Measurements from ENCODE around the gene ZRANB1.

ZRANB1 gene

DNA sequence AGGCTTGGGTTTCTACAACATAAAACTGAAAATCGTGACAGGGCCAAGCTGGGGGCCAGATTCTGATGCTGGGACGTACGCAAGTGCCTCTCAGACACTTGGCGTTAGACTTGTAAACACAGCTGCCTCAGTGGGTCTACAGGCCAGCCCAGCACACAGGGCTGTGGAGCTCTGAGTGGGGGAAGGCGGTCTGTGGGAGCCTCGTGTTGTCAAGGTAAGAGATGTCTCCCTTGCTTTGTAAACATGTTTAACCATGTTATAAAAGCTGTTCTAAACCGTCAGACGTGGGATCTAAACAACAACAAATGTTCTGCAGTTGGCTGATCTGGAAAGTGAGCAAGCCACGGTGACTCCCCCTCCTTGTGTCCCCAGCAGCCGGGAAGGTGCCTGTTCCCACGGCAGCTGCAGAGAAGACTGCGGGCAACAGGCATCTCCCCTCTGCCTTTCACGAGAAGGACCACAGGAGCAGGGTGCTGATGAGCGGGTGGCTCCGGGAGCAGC is 67.8 kb downstream of the ZRANB1 start:
- Histone ChIP-seq H3K27ac (ENCODE audit: low read depth, low read length) (no peak overlapping the region), H3K27me3 (ENCODE audit: control insufficient read depth in 1 of 2, insufficient read depth in 2 of 2, low read length in 2 of 2) (no peaks in the 10 kb centered on the region), H3K9ac (ENCODE audit: low read depth in 1 of 2, low read length in 2 of 2) (no peak overlapping the region), H3K4me1 (ENCODE audit: control insufficient read depth in 1 of 2, insufficient read depth in 2 of 2, low read length in 2 of 2) (peaks cover 18 to 20% of the 10 kb centered on the region in 2 donors), H3K9me3 (ENCODE audit: control insufficient read depth in 1 of 2, low read length in 2 of 2) (no peaks in the 10 kb centered on the region), H3K4me3 (ENCODE audit: low read depth in 1 of 2, low read length in 2 of 2) (no peak overlapping the region), H3K36me3 (ENCODE audit: control insufficient read depth in 1 of 2, insufficient read depth in 2 of 2, low read length in 2 of 2) (peaks cover 0 to 32% of the 10 kb centered on the region in 2 donors)

DNA sequence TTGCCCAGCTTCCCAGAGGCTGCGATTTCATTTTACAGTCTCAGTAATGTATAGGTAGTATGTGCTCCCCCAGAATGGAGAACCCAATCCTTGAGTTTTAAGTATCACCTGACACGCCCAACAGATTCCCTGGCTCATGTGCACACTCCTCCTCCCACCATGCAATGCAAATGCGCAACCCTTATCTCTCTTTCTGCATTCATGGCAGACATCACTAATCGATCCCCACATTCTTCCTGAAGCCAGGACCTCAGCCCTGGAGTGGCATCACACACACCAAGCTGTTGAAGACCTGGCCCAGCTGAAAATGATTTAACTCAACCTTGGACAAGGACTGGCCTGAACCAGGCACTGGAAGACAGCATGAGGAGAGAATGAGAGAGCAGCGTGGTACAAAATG is 68.4 kb downstream of the ZRANB1 start:
- peaks cover 0 to 26% of the 10 kb centered on the region in 2 donors for H3K36me3 ChIP-seq (ENCODE audit: control insufficient read depth in 1 of 2, insufficient read depth in 2 of 2, low read length in 2 of 2)
- no peaks in the 10 kb centered on the region for H3K27me3 ChIP-seq (ENCODE audit: control insufficient read depth in 1 of 2, insufficient read depth in 2 of 2, low read length in 2 of 2)
- no peaks in the 10 kb centered on the region for H3K9me3 ChIP-seq (ENCODE audit: control insufficient read depth in 1 of 2, low read length in 2 of 2)
- H3K27ac ChIP-seq (ENCODE audit: low read depth, low read length), result no peak overlapping the region
- H3K4me3 ChIP-seq (ENCODE audit: low read depth in 1 of 2, low read length in 2 of 2), result no peak overlapping the region
- H3K4me1 ChIP-seq (ENCODE audit: control insufficient read depth in 1 of 2, insufficient read depth in 2 of 2, low read length in 2 of 2), result peaks cover 23 to 26% of the 10 kb centered on the region in 2 donors
- no peak overlapping the region for H3K9ac ChIP-seq (ENCODE audit: low read depth in 1 of 2, low read length in 2 of 2)

DNA sequence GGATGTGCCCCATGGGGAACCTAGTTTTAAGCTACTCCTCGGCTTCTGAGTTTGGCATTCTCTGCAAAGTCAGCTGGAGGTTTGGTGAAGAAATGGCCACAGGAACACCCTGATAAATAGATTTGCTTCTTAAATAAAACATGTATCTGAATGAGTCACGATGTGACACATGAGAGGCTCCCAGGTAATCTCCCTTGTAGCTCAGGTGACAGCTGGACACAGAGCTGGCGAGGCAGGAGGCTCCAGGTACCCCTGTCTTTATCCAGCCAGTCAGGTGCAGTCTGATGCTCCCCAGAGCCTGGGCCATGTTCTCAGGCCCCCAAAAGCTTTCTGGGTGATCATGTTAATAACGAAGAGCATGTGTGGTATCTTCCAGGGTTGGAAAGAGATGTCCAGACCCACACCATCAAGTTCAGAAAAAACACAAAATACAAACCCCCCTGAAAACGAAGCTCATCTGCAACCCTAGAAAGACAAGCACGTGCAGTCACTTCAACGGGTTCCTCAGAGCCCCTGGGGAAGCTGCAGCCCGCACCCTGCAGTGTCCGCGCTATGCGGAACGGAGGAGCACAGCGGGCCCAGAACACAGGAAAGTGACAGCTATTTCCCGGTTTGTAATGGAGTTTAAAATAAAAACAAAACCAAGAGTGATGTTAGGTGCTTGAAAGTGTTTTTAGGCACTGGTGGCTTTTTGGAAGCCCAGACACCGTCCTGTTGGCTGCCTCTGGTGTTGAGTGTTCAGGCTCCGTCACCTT is 69.4 kb downstream of the ZRANB1 start:
- no peak overlapping the region for H3K9ac ChIP-seq (ENCODE audit: low read depth in 1 of 2, low read length in 2 of 2)
- no peaks in the 10 kb centered on the region for H3K9me3 ChIP-seq (ENCODE audit: control insufficient read depth in 1 of 2, low read length in 2 of 2)
- H3K27ac ChIP-seq (ENCODE audit: low read depth, low read length), result no peak overlapping the region
- H3K4me3 ChIP-seq (ENCODE audit: low read depth in 1 of 2, low read length in 2 of 2), result no peak overlapping the region
- H3K27me3 ChIP-seq (ENCODE audit: control insufficient read depth in 1 of 2, insufficient read depth in 2 of 2, low read length in 2 of 2), result no peaks in the 10 kb centered on the region
- H3K4me1 ChIP-seq (ENCODE audit: control insufficient read depth in 1 of 2, insufficient read depth in 2 of 2, low read length in 2 of 2), result peaks cover 28 to 33% of the 10 kb centered on the region in 2 donors
- H3K36me3 ChIP-seq (ENCODE audit: control insufficient read depth in 1 of 2, insufficient read depth in 2 of 2, low read length in 2 of 2), result peaks cover 0 to 23% of the 10 kb centered on the region in 2 donors

DNA sequence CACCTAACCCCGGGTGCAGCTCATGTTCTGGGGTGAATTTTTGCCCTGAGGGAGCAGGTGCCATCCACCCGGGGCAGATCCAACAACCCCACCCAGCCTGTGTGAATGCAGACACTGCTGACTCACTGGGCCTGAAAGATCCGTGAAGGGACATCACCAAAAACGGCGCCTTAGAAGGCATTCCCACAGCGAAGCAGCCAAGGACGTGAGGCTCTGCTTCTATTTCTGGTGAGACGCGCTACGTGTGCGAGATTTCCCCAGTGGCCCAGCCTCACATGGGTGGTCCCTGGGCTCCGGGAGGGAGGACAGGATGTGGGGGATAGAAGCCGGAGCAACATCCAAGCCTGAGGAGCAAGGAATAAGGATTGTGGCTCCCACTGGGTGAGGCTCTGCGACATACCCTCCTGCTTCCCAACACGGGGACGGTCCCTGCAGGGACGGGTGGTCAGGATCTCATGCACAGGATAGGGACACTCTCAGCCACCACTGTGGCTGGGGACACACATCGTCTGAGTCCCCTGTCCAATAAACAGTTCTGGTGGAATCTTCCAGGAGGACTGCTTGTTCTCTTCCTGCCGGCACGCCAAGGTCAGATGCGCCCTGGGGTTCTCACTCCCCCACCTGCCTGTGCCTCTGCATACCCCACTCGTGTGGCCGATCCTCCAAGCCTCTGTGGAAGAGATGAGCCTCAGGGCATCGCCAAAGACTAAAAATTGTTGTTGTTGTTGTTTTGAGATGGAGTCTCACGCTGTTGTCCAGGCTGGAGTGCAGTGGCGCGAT is 70.2 kb downstream of the ZRANB1 start:
- H3K36me3 ChIP-seq (ENCODE audit: control insufficient read depth in 1 of 2, insufficient read depth in 2 of 2, low read length in 2 of 2), result peaks cover 0 to 22% of the 10 kb centered on the region in 2 donors
- H3K9me3 ChIP-seq (ENCODE audit: control insufficient read depth in 1 of 2, low read length in 2 of 2), result no peaks in the 10 kb centered on the region
- no peak overlapping the region for H3K9ac ChIP-seq (ENCODE audit: low read depth in 1 of 2, low read length in 2 of 2)
- H3K4me3 ChIP-seq (ENCODE audit: low read depth in 1 of 2, low read length in 2 of 2), result no peak overlapping the region
- H3K4me1 ChIP-seq (ENCODE audit: control insufficient read depth in 1 of 2, insufficient read depth in 2 of 2, low read length in 2 of 2), result peaks cover 33 to 35% of the 10 kb centered on the region in 2 donors
- H3K27me3 ChIP-seq (ENCODE audit: control insufficient read depth in 1 of 2, insufficient read depth in 2 of 2, low read length in 2 of 2), result no peaks in the 10 kb centered on the region
- no peak overlapping the region for H3K27ac ChIP-seq (ENCODE audit: low read depth, low read length)

DNA sequence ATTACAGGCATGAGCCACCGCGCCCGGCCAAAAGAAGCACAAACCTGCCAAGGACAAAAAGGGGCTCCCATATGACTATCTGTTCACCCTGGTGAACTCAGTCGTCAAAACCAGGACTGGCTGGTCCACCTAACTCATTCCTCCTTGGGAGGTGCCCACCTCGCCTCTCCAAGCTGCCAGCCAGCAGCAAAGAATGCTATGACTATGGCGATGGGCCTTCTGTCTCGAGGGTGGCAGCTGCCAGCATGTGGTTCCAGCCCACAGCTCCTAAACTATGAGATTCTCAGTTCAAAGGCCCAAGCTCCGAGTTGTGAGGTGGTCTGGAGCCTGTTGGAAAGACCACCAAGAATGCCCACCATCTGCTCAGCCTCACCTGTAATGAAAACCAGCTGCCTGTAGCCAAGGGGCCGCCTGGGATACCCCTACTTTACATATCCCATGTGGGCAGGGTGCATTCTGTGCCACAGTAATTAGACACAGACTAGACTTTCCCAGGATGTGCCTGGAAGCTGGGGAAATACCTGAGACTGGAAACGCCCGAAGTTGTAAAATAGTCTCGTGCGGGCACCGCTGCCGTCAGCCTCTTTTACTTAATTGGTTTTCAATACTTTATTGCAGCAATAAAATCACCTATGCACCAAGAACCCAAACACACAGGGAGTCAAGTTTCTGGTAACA is 71.1 kb downstream of the ZRANB1 start:
- no peak overlapping the region for H3K4me3 ChIP-seq (ENCODE audit: low read depth in 1 of 2, low read length in 2 of 2)
- no peaks in the 10 kb centered on the region for H3K27me3 ChIP-seq (ENCODE audit: control insufficient read depth in 1 of 2, insufficient read depth in 2 of 2, low read length in 2 of 2)
- no peak overlapping the region for H3K9ac ChIP-seq (ENCODE audit: low read depth in 1 of 2, low read length in 2 of 2)
- no peaks in the 10 kb centered on the region for H3K9me3 ChIP-seq (ENCODE audit: control insufficient read depth in 1 of 2, low read length in 2 of 2)
- peaks cover 33 to 37% of the 10 kb centered on the region in 2 donors for H3K4me1 ChIP-seq (ENCODE audit: control insufficient read depth in 1 of 2, insufficient read depth in 2 of 2, low read length in 2 of 2)
- H3K27ac ChIP-seq (ENCODE audit: low read depth, low read length), result no peak overlapping the region
- peaks cover 0 to 21% of the 10 kb centered on the region in 2 donors for H3K36me3 ChIP-seq (ENCODE audit: control insufficient read depth in 1 of 2, insufficient read depth in 2 of 2, low read length in 2 of 2)

DNA sequence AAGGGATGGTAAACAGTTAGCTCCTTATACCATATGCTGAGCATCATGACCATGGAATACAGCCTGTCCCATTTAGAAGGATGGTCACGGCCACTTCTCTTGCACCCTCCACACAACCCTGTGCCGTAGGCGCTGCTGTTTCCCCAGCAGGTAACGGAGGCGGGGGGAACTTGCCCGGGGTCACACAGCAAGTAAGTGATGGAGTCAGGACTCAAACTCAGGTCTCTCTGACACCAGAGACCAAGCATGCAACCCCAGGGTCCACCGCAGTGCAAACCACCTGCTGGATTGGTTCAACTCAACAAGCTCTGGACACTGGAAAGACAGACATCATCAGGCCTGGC is 71.6 kb downstream of the ZRANB1 start:
- H3K27me3 ChIP-seq (ENCODE audit: control insufficient read depth in 1 of 2, insufficient read depth in 2 of 2, low read length in 2 of 2), result no peaks in the 10 kb centered on the region
- H3K4me3 ChIP-seq (ENCODE audit: low read depth in 1 of 2, low read length in 2 of 2), result no peak overlapping the region
- peaks cover 33 to 37% of the 10 kb centered on the region in 2 donors for H3K4me1 ChIP-seq (ENCODE audit: control insufficient read depth in 1 of 2, insufficient read depth in 2 of 2, low read length in 2 of 2)
- H3K36me3 ChIP-seq (ENCODE audit: control insufficient read depth in 1 of 2, insufficient read depth in 2 of 2, low read length in 2 of 2), result peaks cover 0 to 21% of the 10 kb centered on the region in 2 donors
- H3K9ac ChIP-seq (ENCODE audit: low read depth in 1 of 2, low read length in 2 of 2), result no peak overlapping the region
- no peak overlapping the region for H3K27ac ChIP-seq (ENCODE audit: low read depth, low read length)
- no peaks in the 10 kb centered on the region for H3K9me3 ChIP-seq (ENCODE audit: control insufficient read depth in 1 of 2, low read length in 2 of 2)

DNA sequence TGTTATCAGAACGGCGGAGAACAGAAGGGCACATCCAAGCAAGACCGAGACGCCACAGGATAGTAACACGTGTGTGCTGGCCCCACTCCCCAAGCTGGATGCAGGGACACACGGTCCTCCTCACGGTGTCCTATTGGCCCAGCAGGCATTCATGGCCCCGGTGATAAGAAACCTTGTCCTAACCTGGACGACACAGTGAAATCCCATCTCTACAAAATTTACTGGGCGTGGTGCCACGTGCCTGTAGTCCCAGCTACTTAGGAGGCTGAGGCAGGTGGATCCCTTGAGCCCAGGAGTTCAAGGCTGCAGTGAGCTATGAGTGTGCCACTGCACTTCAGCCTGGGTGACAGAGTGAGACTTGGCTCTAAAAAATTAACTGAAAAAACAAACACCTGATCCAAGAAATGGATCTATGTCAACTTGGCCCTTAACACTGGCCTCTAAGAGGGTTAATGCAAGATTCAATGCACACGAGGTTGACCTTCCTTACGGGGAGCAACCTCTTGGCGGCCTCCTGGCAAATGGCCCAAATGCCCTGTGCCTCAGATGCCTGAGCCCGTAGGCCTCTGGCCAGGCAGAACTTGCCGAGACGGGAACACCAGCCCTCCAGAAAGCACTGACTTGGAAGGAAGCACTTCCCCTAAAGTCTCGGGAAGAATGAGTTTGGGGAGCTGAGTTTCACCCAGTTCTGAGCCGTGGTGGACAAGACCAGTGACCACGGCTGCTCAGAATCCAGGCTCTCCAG is 72.3 kb downstream of the ZRANB1 start:
- Histone ChIP-seq H3K4me1 (ENCODE audit: control insufficient read depth in 1 of 2, insufficient read depth in 2 of 2, low read length in 2 of 2) (peaks cover 33% of the 10 kb centered on the region in 2 donors), H3K4me3 (ENCODE audit: low read depth in 1 of 2, low read length in 2 of 2) (no peak overlapping the region), H3K9ac (ENCODE audit: low read depth in 1 of 2, low read length in 2 of 2) (no peak overlapping the region), H3K36me3 (ENCODE audit: control insufficient read depth in 1 of 2, insufficient read depth in 2 of 2, low read length in 2 of 2) (peaks cover 0 to 21% of the 10 kb centered on the region in 2 donors), H3K27me3 (ENCODE audit: control insufficient read depth in 1 of 2, insufficient read depth in 2 of 2, low read length in 2 of 2) (no peaks in the 10 kb centered on the region), H3K27ac (ENCODE audit: low read depth, low read length) (no peak overlapping the region), H3K9me3 (ENCODE audit: control insufficient read depth in 1 of 2, low read length in 2 of 2) (no peaks in the 10 kb centered on the region)

DNA sequence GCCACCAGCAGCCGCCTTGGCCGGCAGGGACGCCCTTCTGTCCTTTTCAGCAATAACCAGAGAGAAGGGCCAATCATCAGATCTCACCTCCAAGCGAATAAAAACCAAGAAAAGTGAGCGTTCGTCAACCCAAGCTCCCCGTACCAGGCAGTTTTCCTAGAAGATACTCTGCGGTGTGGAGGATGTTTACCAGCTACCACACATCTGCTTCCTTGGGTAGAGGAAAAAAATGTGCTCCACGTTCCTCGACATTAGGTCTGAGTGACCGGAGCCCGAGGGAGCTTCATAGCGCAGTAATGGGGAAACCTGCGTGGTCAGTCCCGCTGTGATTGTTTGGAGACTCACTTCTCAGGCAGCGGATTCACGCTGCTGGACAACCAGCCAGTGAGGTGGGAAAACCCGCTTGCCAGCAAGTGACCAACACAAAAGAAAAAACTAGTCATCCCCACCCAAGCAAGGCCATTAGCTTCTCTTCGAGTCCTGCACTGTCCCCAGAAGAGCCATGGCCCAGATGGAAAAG is 73.0 kb downstream of the ZRANB1 start:
- H3K27me3 ChIP-seq (ENCODE audit: control insufficient read depth in 1 of 2, insufficient read depth in 2 of 2, low read length in 2 of 2), result no peaks in the 10 kb centered on the region
- peaks cover 0 to 21% of the 10 kb centered on the region in 2 donors for H3K36me3 ChIP-seq (ENCODE audit: control insufficient read depth in 1 of 2, insufficient read depth in 2 of 2, low read length in 2 of 2)
- H3K4me1 ChIP-seq (ENCODE audit: control insufficient read depth in 1 of 2, insufficient read depth in 2 of 2, low read length in 2 of 2), result peaks cover 31 to 33% of the 10 kb centered on the region in 2 donors
- no peaks in the 10 kb centered on the region for H3K9me3 ChIP-seq (ENCODE audit: control insufficient read depth in 1 of 2, low read length in 2 of 2)
- H3K9ac ChIP-seq (ENCODE audit: low read depth in 1 of 2, low read length in 2 of 2), result no peak overlapping the region
- no peak overlapping the region for H3K4me3 ChIP-seq (ENCODE audit: low read depth in 1 of 2, low read length in 2 of 2)
- no peak overlapping the region for H3K27ac ChIP-seq (ENCODE audit: low read depth, low read length)

DNA sequence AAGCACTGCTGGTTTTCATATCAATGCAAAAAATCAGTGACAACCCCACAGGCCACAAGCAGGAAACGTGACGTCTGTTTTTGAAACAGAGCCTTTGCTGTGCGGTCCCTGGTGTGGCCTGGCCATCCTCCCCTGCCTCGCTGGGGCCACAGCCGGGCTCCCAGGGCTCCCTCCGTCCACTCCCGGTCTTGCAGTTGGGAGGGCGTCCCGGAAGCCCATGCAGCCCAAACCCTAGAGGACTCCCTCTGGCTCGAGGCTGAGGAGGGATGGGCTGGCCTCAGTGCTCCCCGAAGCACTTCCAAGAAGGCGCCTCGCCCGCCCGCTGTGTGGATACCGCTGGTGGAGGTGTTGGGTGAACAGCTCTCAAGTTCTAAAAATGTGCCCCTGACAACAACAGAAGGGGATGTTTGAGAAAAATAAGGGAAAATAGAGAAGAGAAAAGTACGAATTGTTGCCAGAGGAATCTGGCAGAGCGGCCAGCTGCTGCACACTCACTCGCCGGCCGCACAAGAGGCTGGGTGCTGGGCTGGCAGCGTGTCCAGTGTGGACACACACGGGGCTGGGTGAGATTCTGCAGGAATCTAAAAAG is 73.5 kb downstream of the ZRANB1 start:
- H3K9me3 ChIP-seq (ENCODE audit: control insufficient read depth in 1 of 2, low read length in 2 of 2), result no peaks in the 10 kb centered on the region
- H3K4me1 ChIP-seq (ENCODE audit: control insufficient read depth in 1 of 2, insufficient read depth in 2 of 2, low read length in 2 of 2), result peaks cover 28 to 33% of the 10 kb centered on the region in 2 donors
- peaks cover 0 to 21% of the 10 kb centered on the region in 2 donors for H3K36me3 ChIP-seq (ENCODE audit: control insufficient read depth in 1 of 2, insufficient read depth in 2 of 2, low read length in 2 of 2)
- no peaks in the 10 kb centered on the region for H3K27me3 ChIP-seq (ENCODE audit: control insufficient read depth in 1 of 2, insufficient read depth in 2 of 2, low read length in 2 of 2)
- no peak overlapping the region for H3K9ac ChIP-seq (ENCODE audit: low read depth in 1 of 2, low read length in 2 of 2)
- H3K27ac ChIP-seq (ENCODE audit: low read depth, low read length), result no peak overlapping the region
- H3K4me3 ChIP-seq (ENCODE audit: low read depth in 1 of 2, low read length in 2 of 2), result no peak overlapping the region

Measured in duodenal mucosa (tissue), 2 donors.